ENCODE results near the gene TACC3. TPM values are rescaled to one million over a fixed set of nuclear protein-coding genes. Genes with fewer than 3 reads are reported as not detected.

Gene TACC3
- total RNA-seq (2022; extraction: Qiagen RNA extraction; ENCODE audit: low read depth) = 77.7 to 93.8 TPM (median 83.2 TPM) in 5 replicates

GRCh38 chr4:1721003-1721665 lies at the start of gene TACC3, which contains the start of gene TMEM129:
Gene TACC3 (plus strand): TSS chr4:1721521. CDS start chr4:1723422, 1,901 bp downstream.
Gene TMEM129 (minus strand): TSS chr4:1721323. CDS start chr4:1720837, 486 bp downstream.

GRCh38 chr4:1683736-1684505 lies 37.4 kb upstream of the TACC3 start, which contains the start of gene FAM53A:
Gene FAM53A (minus strand): TSS chr4:1684313. CDS start chr4:1668741, 15,572 bp downstream.

GRCh38 chr4:1712216-1713002 lies 8.9 kb upstream of the TACC3 start, which contains the start of gene SLBP:
Gene SLBP (minus strand): TSS chr4:1712319. CDS start chr4:1712188, 131 bp downstream.

GRCh38 chr4:1792832-1793495 lies 71.6 kb downstream of the TACC3 start, which contains the start of gene FGFR3:
Gene FGFR3 (plus strand): TSS chr4:1793293. CDS start chr4:1793935, 642 bp downstream.

Other genes with a start within 250 kb of the TACC3 start
- 0.49 to 1.4 TPM (median 1.0 TPM) in 5 replicates for gene FAM53A, start 37.2 kb upstream of the TACC3 start, total RNA-seq (2022; extraction: Qiagen RNA extraction; ENCODE audit: low read depth)
- gene SLBP, start 9.2 kb upstream of the TACC3 start, total RNA-seq (2022; extraction: Qiagen RNA extraction; ENCODE audit: low read depth) = 67.7 to 87.8 TPM (median 74.0 TPM) in 5 replicates
- 15.8 to 26.7 TPM (median 22.5 TPM) in 5 replicates for gene TMEM129, start 198 bp upstream of the TACC3 start, total RNA-seq (2022; extraction: Qiagen RNA extraction; ENCODE audit: low read depth)
- gene FGFR3, start 71.8 kb downstream of the TACC3 start, total RNA-seq (2022; extraction: Qiagen RNA extraction; ENCODE audit: low read depth) = 1.1 to 3.0 TPM (median 1.5 TPM) in 5 replicates
- 25.4 to 31.2 TPM (median 29.1 TPM) in 5 replicates for gene LETM1, start 134.6 kb downstream of the TACC3 start, total RNA-seq (2022; extraction: Qiagen RNA extraction; ENCODE audit: low read depth)
- gene NSD2, start 149.9 kb downstream of the TACC3 start, total RNA-seq (2022; extraction: Qiagen RNA extraction; ENCODE audit: low read depth) = 39.8 to 47.2 TPM (median 44.3 TPM) in 5 replicates

All from A549 treated with CpdA at 1 μM for 4 hours (cell line).